Measurements from ENCODE around the gene RMND5B. TPM values are rescaled to one million over a fixed set of nuclear protein-coding genes. Genes with fewer than 3 reads are reported as not detected.

Gene RMND5B
- total RNA-seq, 4 donors from 2014 or later, result 32.9 to 49.3 (median 48.2) TPM

DNA sequence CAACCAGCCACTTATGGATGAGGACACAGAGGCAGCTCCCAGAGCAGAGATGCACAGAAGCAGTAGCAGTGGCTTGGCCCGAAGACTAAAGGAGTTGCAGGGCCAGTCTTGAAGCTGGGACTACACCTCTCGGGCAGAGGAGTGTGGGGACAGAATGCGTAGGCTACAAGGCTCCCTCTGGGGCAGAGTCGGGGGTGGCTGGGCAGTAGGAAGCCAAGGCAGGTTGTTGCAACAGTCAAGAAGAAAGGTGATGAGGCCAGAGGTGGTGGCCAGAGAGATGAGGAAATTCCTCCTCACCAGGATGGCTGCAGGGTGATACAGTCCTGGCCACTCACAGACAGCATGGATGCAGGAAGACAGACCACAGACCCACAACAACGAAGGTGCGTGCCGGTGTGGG lies 22.4 kb upstream of the RMND5B start:
- H3K4me1 ChIP-seq, result peaks cover 3 to 21% of the 10 kb centered on the region in 2 donors
- no peaks in the 10 kb centered on the region for H3K9me3 ChIP-seq
- 69 to 78% methylated on average over 6 to 7 of the region's 7 CpGs for WGBS, 2 donors
- H3K27ac ChIP-seq, result no peak overlapping the region
- no peak for DNase-seq
- TF ChIP-seq, protein P1, sequence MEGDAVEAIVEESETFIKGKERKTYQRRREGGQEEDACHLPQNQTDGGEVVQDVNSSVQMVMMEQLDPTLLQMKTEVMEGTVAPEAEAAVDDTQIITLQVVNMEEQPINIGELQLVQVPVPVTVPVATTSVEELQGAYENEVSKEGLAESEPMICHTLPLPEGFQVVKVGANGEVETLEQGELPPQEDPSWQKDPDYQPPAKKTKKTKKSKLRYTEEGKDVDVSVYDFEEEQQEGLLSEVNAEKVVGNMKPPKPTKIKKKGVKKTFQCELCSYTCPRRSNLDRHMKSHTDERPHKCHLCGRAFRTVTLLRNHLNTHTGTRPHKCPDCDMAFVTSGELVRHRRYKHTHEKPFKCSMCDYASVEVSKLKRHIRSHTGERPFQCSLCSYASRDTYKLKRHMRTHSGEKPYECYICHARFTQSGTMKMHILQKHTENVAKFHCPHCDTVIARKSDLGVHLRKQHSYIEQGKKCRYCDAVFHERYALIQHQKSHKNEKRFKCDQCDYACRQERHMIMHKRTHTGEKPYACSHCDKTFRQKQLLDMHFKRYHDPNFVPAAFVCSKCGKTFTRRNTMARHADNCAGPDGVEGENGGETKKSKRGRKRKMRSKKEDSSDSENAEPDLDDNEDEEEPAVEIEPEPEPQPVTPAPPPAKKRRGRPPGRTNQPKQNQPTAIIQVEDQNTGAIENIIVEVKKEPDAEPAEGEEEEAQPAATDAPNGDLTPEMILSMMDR (IDR thresholded peaks at IDR 0.05), result no peak
- TF ChIP-seq POLR2A (IDR thresholded peaks at IDR 0.05), result no peak
- H3K36me3 ChIP-seq, result no peaks in the 10 kb centered on the region
- H3K27me3 ChIP-seq, result no peaks in the 10 kb centered on the region
- intact Hi-C loops (cut with DNase I), result no loop called here
- no peak overlapping the region for H3K4me3 ChIP-seq (replicated peaks in 1 of 3)

DNA sequence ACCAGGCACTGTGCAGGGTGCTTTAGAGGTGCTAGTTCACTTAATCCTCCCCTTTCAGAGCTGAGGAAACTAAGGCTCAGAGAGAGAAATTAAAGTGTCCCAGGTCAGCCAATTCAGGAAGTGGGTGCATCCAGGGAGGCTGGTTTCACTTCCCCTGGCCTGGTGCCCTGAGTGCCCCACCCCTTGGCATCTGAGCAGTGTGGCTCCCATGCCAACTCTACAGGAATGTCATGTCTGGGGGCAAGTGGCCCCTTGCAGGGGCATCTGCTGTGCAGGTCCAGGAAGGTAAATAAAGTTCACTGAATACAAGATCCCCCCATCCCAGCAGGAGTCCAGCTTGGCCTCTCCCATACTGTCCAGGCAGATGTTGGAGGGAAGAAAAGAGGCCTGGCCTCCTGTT lies 21.8 kb upstream of the RMND5B start:
- peaks cover 7 to 21% of the 10 kb centered on the region in 2 donors for H3K4me1 ChIP-seq
- TF ChIP-seq POLR2A (IDR thresholded peaks at IDR 0.05), result no peak
- TF ChIP-seq, protein P1 (IDR thresholded peaks at IDR 0.05), result no peak
- H3K4me3 ChIP-seq (replicated peaks in 1 of 3), result no peak overlapping the region
- peak; percentile 57 to 58 for DNase-seq
- no peak overlapping the region for H3K27ac ChIP-seq
- H3K27me3 ChIP-seq, result no peaks in the 10 kb centered on the region
- no peaks in the 10 kb centered on the region for H3K9me3 ChIP-seq
- intact Hi-C loops (cut with DNase I), result no loop called here
- no peaks in the 10 kb centered on the region for H3K36me3 ChIP-seq

DNA sequence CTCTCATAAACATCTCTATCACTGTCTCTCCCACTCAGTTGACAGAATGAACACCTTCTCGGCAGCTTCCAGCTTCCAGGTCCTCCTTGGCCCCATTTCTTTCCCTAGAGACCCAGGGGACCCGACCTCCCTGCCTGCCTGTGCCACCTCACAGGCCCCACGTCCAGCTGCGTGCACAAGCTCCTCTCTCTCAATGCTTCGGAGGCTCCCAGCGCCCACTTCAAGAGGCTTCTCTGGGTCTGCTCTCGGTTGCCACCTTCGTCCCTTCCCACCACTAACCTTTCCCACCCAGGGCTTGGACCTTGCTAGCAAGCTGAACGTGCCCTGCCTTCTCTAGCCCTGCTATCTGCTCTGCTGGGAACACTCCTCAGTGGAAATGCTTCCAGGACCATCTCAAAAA lies 20.3 kb upstream of the RMND5B start:
- Histone ChIP-seq H3K27me3 (no peaks in the 10 kb centered on the region), H3K9me3 (no peaks in the 10 kb centered on the region), H3K36me3 (no peaks in the 10 kb centered on the region), H3K27ac (no peak overlapping the region), H3K4me3 (replicated peaks in 1 of 3) (no peak overlapping the region), H3K4me1 (peaks cover 8 to 16% of the 10 kb centered on the region in 2 donors)
- 94 to 96% methylated on average over 9 of the region's 9 CpGs for WGBS, 2 donors
- intact Hi-C loops (cut with DNase I), result no loop called here
- no peak for DNase-seq
- TF ChIP-seq, protein P1 (IDR thresholded peaks at IDR 0.05), result no peak
- TF ChIP-seq POLR2A (IDR thresholded peaks at IDR 0.05), result no peak

DNA sequence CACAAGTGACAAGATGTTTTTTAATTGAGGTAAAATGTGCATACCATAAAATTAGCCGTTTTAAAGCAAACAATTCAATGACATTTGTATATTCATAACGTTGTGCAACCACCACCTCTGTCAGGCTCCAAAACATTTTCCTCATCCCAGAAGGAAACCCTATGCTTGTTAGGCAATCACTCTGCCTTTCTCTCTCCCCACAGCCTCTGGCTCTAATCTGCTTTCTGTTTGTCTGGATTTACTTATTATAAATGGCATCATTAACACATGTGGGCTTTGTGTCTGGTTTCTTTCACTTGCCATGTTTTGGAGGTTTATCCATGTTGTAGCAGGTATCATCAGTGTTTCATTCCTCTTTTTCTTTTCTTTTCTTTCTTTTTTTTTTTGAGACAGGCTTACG lies 18.9 kb upstream of the RMND5B start:
- no peak overlapping the region for H3K4me3 ChIP-seq (replicated peaks in 1 of 3)
- DNase-seq, result no peak
- intact Hi-C loops (cut with DNase I), result no loop called here
- TF ChIP-seq POLR2A (IDR thresholded peaks at IDR 0.05), result no peak
- TF ChIP-seq, protein P1 (IDR thresholded peaks at IDR 0.05), result no peak
- H3K9me3 ChIP-seq, result no peaks in the 10 kb centered on the region
- H3K36me3 ChIP-seq, result no peaks in the 10 kb centered on the region
- H3K27me3 ChIP-seq, result no peaks in the 10 kb centered on the region
- H3K4me1 ChIP-seq, result peaks cover 8 to 16% of the 10 kb centered on the region in 2 donors
- H3K27ac ChIP-seq, result no peak overlapping the region
- WGBS, 2 donors, result 72 to 75% methylated on average over 3 of the region's 3 CpGs

DNA sequence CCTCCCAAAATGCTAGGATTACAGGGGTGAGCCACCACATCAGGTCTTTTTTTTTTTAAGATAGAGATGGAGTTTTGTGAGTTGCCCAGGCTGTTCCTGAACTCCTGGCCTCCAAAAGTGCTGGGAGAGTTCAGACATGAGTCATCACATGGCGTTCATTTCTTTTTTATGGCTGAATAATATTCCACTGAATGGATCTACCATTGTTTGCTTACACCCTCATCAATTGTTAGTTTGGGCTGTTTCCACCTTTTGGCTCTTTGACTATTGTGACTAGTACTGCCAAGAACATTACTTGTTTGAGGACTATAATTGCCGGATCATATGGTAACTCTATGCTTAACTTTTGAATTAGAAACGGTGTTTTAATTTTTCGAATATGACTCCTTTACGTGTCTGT lies 18.3 kb upstream of the RMND5B start:
- Histone ChIP-seq H3K27ac (no peak overlapping the region), H3K36me3 (no peaks in the 10 kb centered on the region), H3K9me3 (no peaks in the 10 kb centered on the region), H3K4me3 (replicated peaks in 1 of 3) (no peak overlapping the region), H3K27me3 (no peaks in the 10 kb centered on the region), H3K4me1 (peaks cover 8 to 16% of the 10 kb centered on the region in 2 donors)
- DNase-seq, result no peak
- intact Hi-C loops (cut with DNase I), result no loop called here
- 76 to 89% methylated on average over 5 of the region's 5 CpGs for WGBS, 2 donors
- no peak for TF ChIP-seq POLR2A (IDR thresholded peaks at IDR 0.05)
- TF ChIP-seq, protein P1 (IDR thresholded peaks at IDR 0.05), result no peak
